ENCODE measurements around the gene THAP7. TPM values are rescaled to one million over a fixed set of nuclear protein-coding genes. Genes with fewer than 3 reads are reported as not detected.
"Not testable (repeated sequence)": the region's sequence is repeated elsewhere in the genome, so short reads cannot be mapped to it uniquely, and the experiment has no call there.

The THAP7 gene, protein sequence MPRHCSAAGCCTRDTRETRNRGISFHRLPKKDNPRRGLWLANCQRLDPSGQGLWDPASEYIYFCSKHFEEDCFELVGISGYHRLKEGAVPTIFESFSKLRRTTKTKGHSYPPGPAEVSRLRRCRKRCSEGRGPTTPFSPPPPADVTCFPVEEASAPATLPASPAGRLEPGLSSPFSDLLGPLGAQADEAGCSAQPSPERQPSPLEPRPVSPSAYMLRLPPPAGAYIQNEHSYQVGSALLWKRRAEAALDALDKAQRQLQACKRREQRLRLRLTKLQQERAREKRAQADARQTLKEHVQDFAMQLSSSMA
- total RNA-seq (2022) (20.6 and 24.9 TPM in 2 replicates), Bru-seq, nascent RNA (percentile 65 among the genes with signal in this experiment), BruChase-seq, experiment 1, labeled RNA remaining after a 6-hour chase (percentile 63 among the genes with signal in this experiment), BruChase-seq, experiment 2, labeled RNA remaining after a 2-hour chase (percentile 66 among the genes with signal in this experiment)
- long read RNA-seq, transcript THAP7-208 (3 exons, 1,957 nt) = minor isoform, 11 of 49 reads
- long read RNA-seq, transcript THAP7-204 (2 exons, 1,809 nt) = minor isoform, 5 of 49 reads
- long read RNA-seq, transcript THAP7-202 (5 exons, 1,144 nt) = major isoform, 21 of 49 reads
- long read RNA-seq, transcript THAP7-201 (4 exons, 1,213 nt) = minor isoform, 7 of 49 reads
- long read RNA-seq, partial matches to known transcripts = 0 of 49 reads
- long read RNA-seq, other reads (novel, unspliced or antisense) = 4 of 49 reads

DNA sequence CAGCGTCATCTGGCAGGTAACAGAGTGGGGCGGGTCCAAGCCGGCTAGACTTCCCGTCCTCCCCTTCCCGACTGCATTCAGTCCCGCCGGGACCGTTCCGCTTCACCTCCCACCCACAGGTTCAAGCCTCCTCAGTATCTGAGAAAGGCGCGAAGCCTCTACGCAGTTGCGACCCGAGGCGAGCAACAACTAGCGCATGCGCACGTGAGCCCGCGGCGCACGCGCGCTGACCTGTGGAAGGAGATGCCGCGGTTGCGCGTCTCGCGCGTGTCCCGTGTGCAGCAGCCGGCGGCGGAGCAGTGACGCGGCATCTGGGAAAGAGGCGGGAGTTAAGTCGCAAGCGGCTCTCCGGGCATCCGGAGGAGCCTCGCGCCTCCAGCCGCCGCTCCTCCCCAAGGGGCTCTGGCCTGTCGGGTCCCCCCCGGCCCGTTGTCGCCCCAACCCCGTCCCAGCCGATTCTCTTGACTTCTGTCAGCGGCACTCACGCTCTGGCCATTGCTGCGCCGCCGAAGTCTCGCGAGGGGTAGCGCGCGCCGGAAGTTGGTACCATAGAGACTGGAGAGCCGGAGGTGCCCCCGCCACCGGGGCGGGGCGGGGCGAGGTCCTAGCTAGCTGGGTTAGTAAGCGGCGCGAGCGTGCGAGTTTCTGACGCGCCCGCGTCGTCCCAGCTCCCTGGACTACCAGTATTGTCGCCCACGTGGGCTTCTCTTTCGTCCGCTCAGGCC lies at the start of gene THAP7:
THAP7 (minus strand) TSS at position 518 of the 725 bp plus-strand sequence; CDS start at position 311, 207 bp downstream.
- Mint-ChIP-seq H3K27me3 (ENCODE audit: insufficient read depth, unreplicated experiment) (no peaks in the 10 kb centered on the region), H3K36me3 (ENCODE audit: insufficient read depth, unreplicated experiment) (peaks cover 13% of the 10 kb centered on the region), H3K4me1 (ENCODE audit: insufficient read depth, unreplicated experiment) (peaks cover 10% of the 10 kb centered on the region), H3K9me3 (ENCODE audit: unreplicated experiment) (no peaks in the 10 kb centered on the region), H3K27ac (ENCODE audit: low read depth, unreplicated experiment) (peak within 1 kb of the TSS; percentile 98), H3K4me3 (ENCODE audit: unreplicated experiment) (peak within 1 kb of the TSS; percentile 87)
- intact Hi-C loops (cut with micrococcal nuclease) = loop anchor here (1.0 to 5.0 kb wide), 2 partner anchors 37 to 114 kb away; no protein-coding TSS in a partner anchor
- BruUV-seq (replicated peaks) = TSS peak; percentile 70
- POLR2A ChIA-PET = interaction anchor here (0.6 to 3.0 kb wide), 17 partner anchors 10 to 885 kb away, joined by 3 to 26 read pairs (median 6); partner anchors contain the start of genes CRKL, LRRC74B, LZTR1 and P2RX6
- DNase-seq (ENCODE audit: unreplicated experiment) = peak; percentile 94
- TF ChIP-seq, protein P1, sequence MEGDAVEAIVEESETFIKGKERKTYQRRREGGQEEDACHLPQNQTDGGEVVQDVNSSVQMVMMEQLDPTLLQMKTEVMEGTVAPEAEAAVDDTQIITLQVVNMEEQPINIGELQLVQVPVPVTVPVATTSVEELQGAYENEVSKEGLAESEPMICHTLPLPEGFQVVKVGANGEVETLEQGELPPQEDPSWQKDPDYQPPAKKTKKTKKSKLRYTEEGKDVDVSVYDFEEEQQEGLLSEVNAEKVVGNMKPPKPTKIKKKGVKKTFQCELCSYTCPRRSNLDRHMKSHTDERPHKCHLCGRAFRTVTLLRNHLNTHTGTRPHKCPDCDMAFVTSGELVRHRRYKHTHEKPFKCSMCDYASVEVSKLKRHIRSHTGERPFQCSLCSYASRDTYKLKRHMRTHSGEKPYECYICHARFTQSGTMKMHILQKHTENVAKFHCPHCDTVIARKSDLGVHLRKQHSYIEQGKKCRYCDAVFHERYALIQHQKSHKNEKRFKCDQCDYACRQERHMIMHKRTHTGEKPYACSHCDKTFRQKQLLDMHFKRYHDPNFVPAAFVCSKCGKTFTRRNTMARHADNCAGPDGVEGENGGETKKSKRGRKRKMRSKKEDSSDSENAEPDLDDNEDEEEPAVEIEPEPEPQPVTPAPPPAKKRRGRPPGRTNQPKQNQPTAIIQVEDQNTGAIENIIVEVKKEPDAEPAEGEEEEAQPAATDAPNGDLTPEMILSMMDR (IDR thresholded peaks at IDR 0.05; ENCODE audit: unreplicated experiment) = no peak
- CTCF ChIA-PET = interaction anchor here (0.9 to 3.2 kb wide), 3 partner anchors 11 to 116 kb away, joined by 3 to 12 read pairs (median 3); no protein-coding TSS in a partner anchor

DNA sequence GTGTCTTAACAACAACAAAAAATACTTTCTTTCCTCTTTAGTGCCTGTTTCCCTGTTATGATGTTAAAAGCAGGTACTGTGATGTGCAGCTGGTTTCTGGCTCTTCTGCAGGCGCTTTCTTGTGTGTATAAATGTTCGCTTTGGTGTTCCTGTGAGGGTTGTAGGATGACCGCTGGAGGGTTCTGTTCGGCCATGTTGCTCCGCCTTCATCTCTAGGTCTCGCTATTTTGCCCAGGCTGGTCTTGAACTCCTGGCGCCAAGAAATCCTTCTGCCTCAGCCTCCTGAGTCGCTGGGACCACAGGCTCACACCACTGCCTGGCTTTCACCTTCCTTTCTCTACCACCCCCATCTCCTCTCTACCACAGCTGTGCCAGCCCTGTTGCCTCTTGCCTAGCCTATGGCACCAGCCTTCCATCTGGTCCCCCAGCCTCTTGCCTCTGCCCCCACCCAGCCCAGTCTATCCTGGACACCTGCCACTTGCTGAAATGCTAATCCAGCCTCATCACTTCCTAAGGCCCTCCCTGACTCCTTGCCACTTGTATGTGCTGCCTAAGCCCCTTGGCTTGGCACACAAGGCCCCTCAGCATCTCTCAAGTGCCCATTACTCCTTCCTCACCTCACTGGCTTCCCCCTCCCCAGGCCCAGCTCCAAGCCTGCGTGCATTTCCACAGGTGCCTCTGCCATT lies 49.4 kb upstream of the THAP7 start:
- Mint-ChIP-seq H3K27me3 (ENCODE audit: insufficient read depth, unreplicated experiment) (no peaks in the 10 kb centered on the region), H3K27ac (ENCODE audit: low read depth, unreplicated experiment) (no peak overlapping the region), H3K4me1 (ENCODE audit: insufficient read depth, unreplicated experiment) (peaks cover 8% of the 10 kb centered on the region), H3K9me3 (ENCODE audit: unreplicated experiment) (no peaks in the 10 kb centered on the region), H3K4me3 (ENCODE audit: unreplicated experiment) (no peak overlapping the region), H3K36me3 (ENCODE audit: insufficient read depth, unreplicated experiment) (no peaks in the 10 kb centered on the region)
- intact Hi-C loops (cut with micrococcal nuclease) = no loop called here
- no TSS peak for BruUV-seq (replicated peaks)
- ChIA-PET POLR2A (no interaction called here), CTCF (no interaction called here)
- TF ChIP-seq, protein P1 (IDR thresholded peaks at IDR 0.05; ENCODE audit: unreplicated experiment) = no peak
- DNase-seq (ENCODE audit: unreplicated experiment) = no peak

- H3K27ac Mint-ChIP-seq (ENCODE audit: low read depth, unreplicated experiment); POLR2A ChIA-PET; BruUV-seq (replicated peaks); CTCF ChIA-PET; H3K9me3 Mint-ChIP-seq (ENCODE audit: unreplicated experiment); intact Hi-C loops (cut with micrococcal nuclease); H3K4me3 Mint-ChIP-seq (ENCODE audit: unreplicated experiment); H3K27me3 Mint-ChIP-seq (ENCODE audit: insufficient read depth, unreplicated experiment); H3K36me3 Mint-ChIP-seq (ENCODE audit: insufficient read depth, unreplicated experiment); DNase-seq (ENCODE audit: unreplicated experiment): not testable (repeated sequence)
- peaks cover 28% of the 10 kb centered on the region for H3K4me1 Mint-ChIP-seq (ENCODE audit: insufficient read depth, unreplicated experiment)
Observed at GRCh38 chr22:21048965-21049364, 47.0 kb upstream of the THAP7 start.

DNA sequence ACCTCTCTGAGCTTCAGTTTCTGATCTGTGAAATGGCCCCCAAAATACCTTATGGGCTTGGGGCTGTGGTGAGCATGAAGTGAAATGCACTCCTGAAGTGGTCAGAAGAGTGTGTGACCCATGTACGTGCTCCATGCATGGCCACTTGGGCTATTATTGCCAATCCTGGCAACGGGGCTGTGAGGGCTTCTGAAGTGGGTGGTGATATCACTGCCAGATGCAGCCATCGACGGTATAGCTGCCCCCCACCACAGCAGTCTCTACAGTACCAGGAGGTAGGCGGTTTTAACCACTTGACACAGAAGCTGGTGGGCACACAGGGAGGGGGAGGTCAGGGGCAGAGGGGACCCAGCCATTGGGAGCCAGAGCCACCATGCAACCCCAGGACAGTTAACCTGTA lies 46.5 kb upstream of the THAP7 start:
- H3K36me3 Mint-ChIP-seq (ENCODE audit: insufficient read depth, unreplicated experiment); H3K4me3 Mint-ChIP-seq (ENCODE audit: unreplicated experiment); H3K27me3 Mint-ChIP-seq (ENCODE audit: insufficient read depth, unreplicated experiment); POLR2A ChIA-PET; H3K27ac Mint-ChIP-seq (ENCODE audit: low read depth, unreplicated experiment); DNase-seq (ENCODE audit: unreplicated experiment); CTCF ChIA-PET; intact Hi-C loops (cut with micrococcal nuclease); H3K9me3 Mint-ChIP-seq (ENCODE audit: unreplicated experiment); BruUV-seq (replicated peaks): not testable (repeated sequence)
- H3K4me1 Mint-ChIP-seq (ENCODE audit: insufficient read depth, unreplicated experiment) = peaks cover 33% of the 10 kb centered on the region
